ENCODE results near the gene MERTK. TPM values are rescaled to one million over a fixed set of nuclear protein-coding genes. Genes with fewer than 3 reads are reported as not detected.

Gene MERTK
- total RNA-seq, 4 donors from 2014 or later, result 10.8 to 28.6 (median 11.6) TPM

DNA sequence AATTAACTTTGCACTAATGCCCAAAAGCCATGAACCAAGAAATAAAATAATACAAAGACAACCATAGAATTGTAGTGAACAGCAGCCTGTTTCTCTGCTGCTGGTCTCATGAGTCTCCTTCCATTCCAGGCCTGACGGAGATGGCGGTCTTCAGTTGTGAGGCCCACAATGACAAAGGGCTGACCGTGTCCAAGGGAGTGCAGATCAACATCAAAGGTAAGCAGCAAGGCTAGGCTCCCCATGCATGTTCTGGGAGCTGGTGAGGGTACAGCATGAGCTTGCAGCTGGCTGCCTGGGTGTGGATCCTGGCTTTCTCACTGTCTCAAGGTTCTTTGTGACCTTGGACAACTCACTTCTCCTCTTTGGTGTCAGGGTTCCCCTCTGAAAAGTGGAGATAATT, 66.7 kb downstream of the MERTK start:
- in situ Hi-C loops (cut with MboI; ENCODE audit: low pct_ligation_motif_present in 1 of 4, low pct_unique_long_range_greater_than_20kb in 1 of 4, low sequenced_read_pairs in 3 of 4) (no loop called here), intact Hi-C loops (cut with DNase I; ENCODE audit: low total_unique reads) (no loop called here)
- H3K9me3 ChIP-seq, result no peaks in the 10 kb centered on the region
- DNase-seq, result no peak
- peaks cover 0 to 3% (median 0%) of the 10 kb centered on the region in 4 donors for H3K4me1 ChIP-seq
- TF ChIP-seq POLR2AphosphoS5 (IDR thresholded peaks at IDR 0.05) (no peak), EP300 (IDR thresholded peaks at IDR 0.05; ENCODE audit: low read depth) (no peak), POLR2A (IDR thresholded peaks at IDR 0.05) (no peak)
- TF ChIP-seq, protein P1, sequence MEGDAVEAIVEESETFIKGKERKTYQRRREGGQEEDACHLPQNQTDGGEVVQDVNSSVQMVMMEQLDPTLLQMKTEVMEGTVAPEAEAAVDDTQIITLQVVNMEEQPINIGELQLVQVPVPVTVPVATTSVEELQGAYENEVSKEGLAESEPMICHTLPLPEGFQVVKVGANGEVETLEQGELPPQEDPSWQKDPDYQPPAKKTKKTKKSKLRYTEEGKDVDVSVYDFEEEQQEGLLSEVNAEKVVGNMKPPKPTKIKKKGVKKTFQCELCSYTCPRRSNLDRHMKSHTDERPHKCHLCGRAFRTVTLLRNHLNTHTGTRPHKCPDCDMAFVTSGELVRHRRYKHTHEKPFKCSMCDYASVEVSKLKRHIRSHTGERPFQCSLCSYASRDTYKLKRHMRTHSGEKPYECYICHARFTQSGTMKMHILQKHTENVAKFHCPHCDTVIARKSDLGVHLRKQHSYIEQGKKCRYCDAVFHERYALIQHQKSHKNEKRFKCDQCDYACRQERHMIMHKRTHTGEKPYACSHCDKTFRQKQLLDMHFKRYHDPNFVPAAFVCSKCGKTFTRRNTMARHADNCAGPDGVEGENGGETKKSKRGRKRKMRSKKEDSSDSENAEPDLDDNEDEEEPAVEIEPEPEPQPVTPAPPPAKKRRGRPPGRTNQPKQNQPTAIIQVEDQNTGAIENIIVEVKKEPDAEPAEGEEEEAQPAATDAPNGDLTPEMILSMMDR (IDR thresholded peaks at IDR 0.05), result no peak
- H3K27me3 ChIP-seq, result no peaks in the 10 kb centered on the region
- H3K27ac ChIP-seq, result no peak overlapping the region
- no peaks in the 10 kb centered on the region for H3K36me3 ChIP-seq
- WGBS, 2 donors (ENCODE audit: low coverage in 1 of 2), result 80 to 90% methylated on average over 3 of the region's 3 CpGs
- H3K4me3 ChIP-seq, result no peak overlapping the region

DNA sequence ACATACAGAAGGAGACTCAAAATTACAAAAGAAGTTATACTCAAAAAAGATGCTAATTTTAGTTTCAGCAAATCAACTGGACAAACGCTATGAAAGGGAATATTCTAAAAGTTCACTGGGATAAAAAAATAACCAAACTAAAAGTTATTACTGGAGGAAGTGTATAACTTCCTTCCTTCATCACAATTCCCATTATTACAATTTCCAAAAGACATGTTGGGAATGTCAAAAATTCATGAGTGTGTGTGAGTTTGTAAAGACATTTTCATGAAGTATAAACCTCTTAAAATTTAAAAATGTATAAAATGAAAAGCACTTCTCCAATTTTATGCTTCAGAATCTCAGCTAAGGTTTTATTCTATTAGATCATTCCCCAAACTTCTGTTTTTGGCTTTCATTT, 67.8 kb downstream of the MERTK start:
- no peak for DNase-seq
- Histone ChIP-seq H3K36me3 (no peaks in the 10 kb centered on the region), H3K27me3 (no peaks in the 10 kb centered on the region), H3K27ac (no peak overlapping the region), H3K4me3 (no peak overlapping the region), H3K9me3 (no peaks in the 10 kb centered on the region), H3K4me1 (peaks cover 0 to 3% (median 0%) of the 10 kb centered on the region in 4 donors)
- TF ChIP-seq EP300 (IDR thresholded peaks at IDR 0.05; ENCODE audit: low read depth) (no peak), POLR2A (IDR thresholded peaks at IDR 0.05) (no peak), POLR2AphosphoS5 (IDR thresholded peaks at IDR 0.05) (no peak)
- TF ChIP-seq, protein P1 (IDR thresholded peaks at IDR 0.05), result no peak
- intact Hi-C loops (cut with DNase I; ENCODE audit: low total_unique reads), result no loop called here
- WGBS, 2 donors (ENCODE audit: low coverage in 1 of 2), result 76% methylated on average over 1 of the region's 1 CpG; no CpG with 5 or more reads in 1 of the 2 donors
- in situ Hi-C loops (cut with MboI; ENCODE audit: low pct_ligation_motif_present in 1 of 4, low pct_unique_long_range_greater_than_20kb in 1 of 4, low sequenced_read_pairs in 3 of 4), result no loop called here

DNA sequence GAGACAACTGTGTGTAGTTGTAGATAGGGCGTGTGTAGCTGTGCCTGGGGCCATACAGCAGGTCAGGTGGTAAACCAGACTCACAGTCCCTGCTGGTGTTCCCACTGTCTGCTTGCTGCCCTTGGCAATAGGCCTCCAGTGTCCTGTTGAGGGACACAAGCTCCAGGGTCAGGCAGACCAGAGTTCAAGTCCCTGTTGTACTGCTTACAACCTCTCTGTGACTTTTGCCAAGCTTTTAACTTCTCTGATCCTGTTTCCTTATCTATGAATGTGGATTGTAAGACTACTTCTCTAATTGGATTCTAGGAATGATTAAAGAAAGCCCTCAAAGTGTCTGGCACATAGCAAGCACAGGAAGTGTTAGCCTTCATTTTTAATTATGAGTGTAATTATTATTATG, 68.6 kb downstream of the MERTK start:
- TF ChIP-seq POLR2A (IDR thresholded peaks at IDR 0.05) (no peak), POLR2AphosphoS5 (IDR thresholded peaks at IDR 0.05) (no peak), EP300 (IDR thresholded peaks at IDR 0.05; ENCODE audit: low read depth) (no peak)
- TF ChIP-seq, protein P1 (IDR thresholded peaks at IDR 0.05), result no peak
- Histone ChIP-seq H3K4me3 (no peak overlapping the region), H3K27ac (no peak overlapping the region), H3K36me3 (no peaks in the 10 kb centered on the region), H3K27me3 (no peaks in the 10 kb centered on the region), H3K9me3 (no peaks in the 10 kb centered on the region), H3K4me1 (peaks cover 0 to 3% (median 0%) of the 10 kb centered on the region in 4 donors)
- 83 to 100% methylated on average over 1 of the region's 1 CpG for WGBS, 2 donors (ENCODE audit: low coverage in 1 of 2)
- no peak for DNase-seq
- in situ Hi-C loops (cut with MboI; ENCODE audit: low pct_ligation_motif_present in 1 of 4, low pct_unique_long_range_greater_than_20kb in 1 of 4, low sequenced_read_pairs in 3 of 4), result no loop called here
- intact Hi-C loops (cut with DNase I; ENCODE audit: low total_unique reads), result no loop called here

DNA sequence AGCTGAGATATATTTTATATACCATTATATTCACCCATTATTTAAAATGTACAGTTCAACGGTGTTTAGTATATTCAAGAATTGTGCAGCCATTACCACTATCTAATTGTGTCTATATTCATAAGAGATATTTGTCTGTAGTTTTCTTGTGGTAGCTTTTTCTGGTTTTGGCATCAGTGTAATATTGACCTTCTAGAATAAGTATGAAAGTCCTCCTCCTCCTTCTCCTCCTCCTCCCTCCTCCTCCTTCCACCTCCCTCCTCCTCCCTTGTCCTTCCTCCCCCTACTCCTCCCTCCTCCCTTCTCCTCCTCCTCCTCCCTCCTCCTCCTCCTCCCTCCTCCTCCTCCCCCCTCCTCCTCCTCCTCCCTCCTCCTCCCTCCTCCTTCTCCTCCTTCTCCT, 72.0 kb downstream of the MERTK start:
- no peak for DNase-seq
- no peaks in the 10 kb centered on the region for H3K36me3 ChIP-seq
- in situ Hi-C loops (cut with MboI; ENCODE audit: low pct_ligation_motif_present in 1 of 4, low pct_unique_long_range_greater_than_20kb in 1 of 4, low sequenced_read_pairs in 3 of 4) (no loop called here), intact Hi-C loops (cut with DNase I; ENCODE audit: low total_unique reads) (no loop called here)
- no peak for TF ChIP-seq POLR2AphosphoS5 (IDR thresholded peaks at IDR 0.05)
- no peak for TF ChIP-seq EP300 (IDR thresholded peaks at IDR 0.05; ENCODE audit: low read depth)
- no peak for TF ChIP-seq POLR2A (IDR thresholded peaks at IDR 0.05)
- TF ChIP-seq, protein P1 (IDR thresholded peaks at IDR 0.05), result no peak
- WGBS, 2 donors (ENCODE audit: low coverage in 1 of 2), result 75 to 77% methylated on average over 1 of the region's 1 CpG
- peaks cover 0 to 8% (median 1%) of the 10 kb centered on the region in 4 donors for H3K4me1 ChIP-seq
- H3K4me3 ChIP-seq, result no peak overlapping the region
- H3K9me3 ChIP-seq, result no peaks in the 10 kb centered on the region
- no peaks in the 10 kb centered on the region for H3K27me3 ChIP-seq
- H3K27ac ChIP-seq, result no peak overlapping the region
